OCI-LY7 (cell line): ENCODE results near the gene PCK1.

Experiments used
- CTCF ChIP-seq: fragments of 200-600 bp; sonication (generic); conservative IDR thresholded peaks from 2 replicates; pipeline ENCODE4 v1.5.1; 2014; ENCODE audit warnings: mild to moderate bottlenecking, antibody characterized with exemption, low read length, moderate library complexity, mixed read lengths
- EZH2phosphoT487 ChIP-seq: fragments of 200-600 bp; sonication (generic); IDR thresholded peaks from 2 replicates; pipeline ENCODE4 v1.6.1; 2018; ENCODE audit warnings: low read depth, borderline replicate concordance, mild to moderate bottlenecking, mixed run types, antibody characterized with exemption, low read length, moderate library complexity, mixed read lengths

- TF ChIP-seq CTCF (no peak), EZH2phosphoT487 (no peak)
These were observed 21.1 kb downstream of the PCK1 start for GRCh38 chr20:57582029-57582378.
